ENCODE results near the gene VMP1. TPM values are rescaled to one million over a fixed set of nuclear protein-coding genes. Genes with fewer than 3 reads are reported as not detected.
"Not testable (repeated sequence)": the region's sequence is repeated elsewhere in the genome, so short reads cannot be mapped to it uniquely, and the experiment has no call there.

The VMP1 gene
- total and polyA plus RNA-seq, 2 donors from 2014 or later, result 96.4 to 338 TPM

- Histone ChIP-seq H3K9ac (ENCODE audit: low read length in 3 of 3) (peak overlapping the region in 2 of 3 donors; percentile 10 to 17), H3K27me3 (ENCODE audit: control insufficient read depth, insufficient read depth, low read length) (no peaks in the 10 kb centered on the region), H3K9me3 (ENCODE audit: control insufficient read depth in 2 of 3, insufficient read depth in 1 of 3, low read length in 3 of 3) (no peaks in the 10 kb centered on the region), H3K36me3 (ENCODE audit: control insufficient read depth in 2 of 3, insufficient read depth in 3 of 3, low read length in 3 of 3) (no peaks in the 10 kb centered on the region), H3K27ac (ENCODE audit: low read depth in 2 of 2, low read length in 2 of 2) (peak overlapping the region; percentile 56 to 57), H3K4me3 (ENCODE audit: low read length in 3 of 3) (no peak overlapping the region), H3K4me1 (ENCODE audit: control insufficient read depth in 2 of 3, insufficient read depth in 2 of 3, low read depth in 1 of 3, low read length in 3 of 3) (peaks cover 9 to 19% (median 19%) of the 10 kb centered on the region in 3 donors)
- TF ChIP-seq, protein P1, sequence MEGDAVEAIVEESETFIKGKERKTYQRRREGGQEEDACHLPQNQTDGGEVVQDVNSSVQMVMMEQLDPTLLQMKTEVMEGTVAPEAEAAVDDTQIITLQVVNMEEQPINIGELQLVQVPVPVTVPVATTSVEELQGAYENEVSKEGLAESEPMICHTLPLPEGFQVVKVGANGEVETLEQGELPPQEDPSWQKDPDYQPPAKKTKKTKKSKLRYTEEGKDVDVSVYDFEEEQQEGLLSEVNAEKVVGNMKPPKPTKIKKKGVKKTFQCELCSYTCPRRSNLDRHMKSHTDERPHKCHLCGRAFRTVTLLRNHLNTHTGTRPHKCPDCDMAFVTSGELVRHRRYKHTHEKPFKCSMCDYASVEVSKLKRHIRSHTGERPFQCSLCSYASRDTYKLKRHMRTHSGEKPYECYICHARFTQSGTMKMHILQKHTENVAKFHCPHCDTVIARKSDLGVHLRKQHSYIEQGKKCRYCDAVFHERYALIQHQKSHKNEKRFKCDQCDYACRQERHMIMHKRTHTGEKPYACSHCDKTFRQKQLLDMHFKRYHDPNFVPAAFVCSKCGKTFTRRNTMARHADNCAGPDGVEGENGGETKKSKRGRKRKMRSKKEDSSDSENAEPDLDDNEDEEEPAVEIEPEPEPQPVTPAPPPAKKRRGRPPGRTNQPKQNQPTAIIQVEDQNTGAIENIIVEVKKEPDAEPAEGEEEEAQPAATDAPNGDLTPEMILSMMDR (IDR thresholded peaks at IDR 0.05; ENCODE audit: borderline replicate concordance, extremely low read depth, insufficient read depth), result no peak
- intact Hi-C loops (cut with DNase I), result no loop called here
- DNase-seq (peak in 2 of 5 donors; percentile 70 to 85), FAIRE-seq (no peak)
Measured at GRCh38 chr17:59851439-59852375, 144.3 kb downstream of the VMP1 start.

DNA sequence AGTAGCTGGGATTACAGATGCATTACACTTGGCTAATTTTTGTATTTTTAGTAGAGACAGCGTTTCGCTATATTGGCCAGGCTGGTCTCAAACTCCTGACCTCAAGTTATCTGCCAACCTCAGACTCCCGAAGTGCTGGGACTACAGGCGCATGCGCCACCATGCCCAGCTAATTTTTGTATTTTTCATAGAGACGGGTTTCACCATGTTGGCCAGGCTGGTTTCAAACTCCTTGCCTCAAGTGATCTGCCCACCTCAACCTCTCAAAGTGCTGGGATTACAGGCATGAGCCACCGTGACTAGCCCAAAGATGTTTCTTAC, 145.4 kb downstream of the VMP1 start:
- FAIRE-seq; H3K27me3 ChIP-seq (ENCODE audit: control insufficient read depth, insufficient read depth, low read length); intact Hi-C loops (cut with DNase I); H3K9ac ChIP-seq (ENCODE audit: low read length in 3 of 3); H3K4me3 ChIP-seq (ENCODE audit: low read length in 3 of 3); H3K36me3 ChIP-seq (ENCODE audit: control insufficient read depth in 2 of 3, insufficient read depth in 3 of 3, low read length in 3 of 3); H3K9me3 ChIP-seq (ENCODE audit: control insufficient read depth in 2 of 3, insufficient read depth in 1 of 3, low read length in 3 of 3): not testable (repeated sequence)
- DNase-seq, result peak in 1 of 5 donors; percentile 12
- H3K4me1 ChIP-seq (ENCODE audit: control insufficient read depth in 2 of 3, insufficient read depth in 2 of 3, low read depth in 1 of 3, low read length in 3 of 3), result peaks cover 7 to 14% (median 11%) of the 10 kb centered on the region in 3 donors
- peak overlapping the region; percentile 39 to 74 for H3K27ac ChIP-seq (ENCODE audit: low read depth in 2 of 2, low read length in 2 of 2)

- Histone ChIP-seq H3K36me3 (ENCODE audit: control insufficient read depth in 2 of 3, insufficient read depth in 3 of 3, low read length in 3 of 3) (no peaks in the 10 kb centered on the region), H3K27ac (ENCODE audit: low read depth in 2 of 2, low read length in 2 of 2) (peak overlapping the region; percentile 39 to 74), H3K9me3 (ENCODE audit: control insufficient read depth in 2 of 3, insufficient read depth in 1 of 3, low read length in 3 of 3) (no peaks in the 10 kb centered on the region), H3K9ac (ENCODE audit: low read length in 3 of 3) (no peak overlapping the region), H3K4me3 (ENCODE audit: low read length in 3 of 3) (no peak overlapping the region), H3K27me3 (ENCODE audit: control insufficient read depth, insufficient read depth, low read length) (no peaks in the 10 kb centered on the region), H3K4me1 (ENCODE audit: control insufficient read depth in 2 of 3, insufficient read depth in 2 of 3, low read depth in 1 of 3, low read length in 3 of 3) (peaks cover 7 to 13% (median 11%) of the 10 kb centered on the region in 3 donors)
- TF ChIP-seq, protein P1 (IDR thresholded peaks at IDR 0.05; ENCODE audit: borderline replicate concordance, extremely low read depth, insufficient read depth), result peak; percentile 11
- intact Hi-C loops (cut with DNase I), result no loop called here
- DNase-seq (peak in 2 of 5 donors; percentile 28 to 71), FAIRE-seq (no peak)
Measured at GRCh38 chr17:59853168-59853918, 145.9 kb downstream of the VMP1 start.

- H3K27ac ChIP-seq (ENCODE audit: low read depth in 2 of 2, low read length in 2 of 2), result peak overlapping the region in 1 of 2 donors; percentile 74
- H3K4me3 ChIP-seq (ENCODE audit: low read length in 3 of 3); FAIRE-seq; intact Hi-C loops (cut with DNase I); H3K9me3 ChIP-seq (ENCODE audit: control insufficient read depth in 2 of 3, insufficient read depth in 1 of 3, low read length in 3 of 3); H3K36me3 ChIP-seq (ENCODE audit: control insufficient read depth in 2 of 3, insufficient read depth in 3 of 3, low read length in 3 of 3); H3K9ac ChIP-seq (ENCODE audit: low read length in 3 of 3); H3K27me3 ChIP-seq (ENCODE audit: control insufficient read depth, insufficient read depth, low read length): not testable (repeated sequence)
- peaks cover 7 to 13% (median 11%) of the 10 kb centered on the region in 3 donors for H3K4me1 ChIP-seq (ENCODE audit: control insufficient read depth in 2 of 3, insufficient read depth in 2 of 3, low read depth in 1 of 3, low read length in 3 of 3)
- peak in 1 of 5 donors; percentile 6 for DNase-seq
Measured at GRCh38 chr17:59853919-59854729, 146.7 kb downstream of the VMP1 start.

All from kidney (tissue), 14 donors.